Measurements from ENCODE around the gene EPN1.

DNA sequence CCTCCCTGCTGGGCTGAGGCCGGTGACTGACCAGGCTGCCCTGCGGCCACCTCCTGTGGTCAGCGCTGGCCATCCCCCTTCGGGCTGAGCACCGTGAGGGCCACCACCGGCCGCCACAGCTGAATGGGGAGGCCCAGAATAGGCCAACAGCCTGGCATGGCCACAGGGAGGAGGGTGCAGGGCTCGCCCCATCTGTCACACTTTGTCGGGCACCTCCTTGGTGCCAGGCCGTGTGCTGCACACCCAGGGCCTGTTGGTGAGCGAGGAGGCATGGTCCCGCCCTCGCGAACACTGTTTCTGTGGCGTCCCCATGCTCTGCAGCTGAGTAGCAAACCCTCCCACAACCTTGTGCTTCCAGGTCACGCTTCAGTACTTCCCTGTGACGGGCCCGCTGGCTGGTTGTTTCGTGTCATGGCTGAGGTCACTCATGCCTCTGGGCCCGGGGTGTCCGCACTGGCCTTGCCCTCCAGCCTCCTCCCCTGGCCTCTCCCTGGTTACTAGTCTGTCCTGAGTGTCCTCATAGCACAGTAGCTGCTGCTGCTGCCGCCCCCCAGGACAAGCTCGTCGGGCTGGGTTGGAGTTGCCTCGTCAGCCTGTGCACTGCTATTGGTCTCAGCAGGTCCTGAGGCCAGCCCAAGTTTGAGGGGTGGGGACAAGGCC, 15.2 kb downstream of the EPN1 start:
- TF ChIP-seq GATA3 (IDR thresholded peaks at IDR 0.05; ENCODE audit: low read depth, low read length) (no peak), GATA2 (IDR thresholded peaks at IDR 0.05; ENCODE audit: low read depth, low read length) (no peak)
